ENCODE results near the gene IFNL3.

GRCh38 chr19:39202998-39203355 lies 41.8 kb downstream of the IFNL3 start:
- TF ChIP-seq CTCF (IDR thresholded peaks at IDR 0.05; ENCODE audit: insufficient read depth, low read length) (no peak), REST (IDR thresholded peaks at IDR 0.05; ENCODE audit: insufficient replicate concordance, low read depth) (no peak), GABPA (IDR thresholded peaks at IDR 0.05; ENCODE audit: low read depth) (no peak), POLR2AphosphoS5 (IDR thresholded peaks at IDR 0.05; ENCODE audit: low read depth) (no peak)

All from HL-60 (cell line).